IgD-negative memory B cell (primary cell): ENCODE results near the gene FAM222B. TPM values are rescaled to one million over a fixed set of nuclear protein-coding genes. Genes with fewer than 3 reads are reported as not detected.
A peak's percentile ranks its signal among the peaks of the same experiment; 100 is the strongest.

Source experiments
- H3K27ac Mint-ChIP-seq, 3 donors: one replicate each; pipeline ENCODE4 v1.8.0; 2020 to 2022; ENCODE audit warnings: mild to moderate bottlenecking in 3 of 3, mixed read lengths in 3 of 3, moderate library complexity in 1 of 3
- H3K27me3 Mint-ChIP-seq: one replicate; pipeline ENCODE4 v1.8.0; 2021; ENCODE audit warnings: mixed read lengths
- H3K36me3 Mint-ChIP-seq: one replicate; pipeline ENCODE4 v1.8.0; 2020; ENCODE audit warnings: mild to moderate bottlenecking, mixed read lengths
- H3K4me1 Mint-ChIP-seq, 3 donors: one replicate each; pipeline ENCODE4 v1.8.0; 2020 to 2022; ENCODE audit warnings: mixed read lengths in 3 of 3, mild to moderate bottlenecking in 1 of 3
- H3K4me3 Mint-ChIP-seq, 4 donors: one replicate each; pipeline ENCODE4 v1.8.0; 2020 to 2022; ENCODE audit warnings: mild to moderate bottlenecking in 4 of 4, mixed read lengths in 4 of 4, moderate library complexity in 3 of 4
- H3K9me3 Mint-ChIP-seq, 3 donors: one replicate each; pipeline ENCODE4 v1.8.0; 2020 to 2021; ENCODE audit warnings: mixed read lengths in 3 of 3, mild to moderate bottlenecking in 1 of 3
- polyA plus RNA-seq: library from polyadenylated mRNA; unstranded; fragments of 300-500 nt; fragmentation: Illumina TruSeq; gene quantifications from one replicate; pipeline ENCODE4 v1.2.3, GENCODE V29; 2021

Gene FAM222B
- polyA plus RNA-seq, 1 donor from 2014 or later, result 17.1 TPM

GRCh38 chr17:28756049-28756804 is 86.4 kb downstream of the FAM222B start:
- Mint-ChIP-seq H3K27me3 (no peaks in the 10 kb centered on the region), H3K9me3 (no peaks in the 10 kb centered on the region), H3K4me1 (peaks cover 0 to 5% (median under 1%) of the 10 kb centered on the region in 3 donors), H3K4me3 (no peak overlapping the region), H3K27ac (peak overlapping the region in 1 of 3 donors; percentile 50), H3K36me3 (no peaks in the 10 kb centered on the region)

- Mint-ChIP-seq H3K36me3 (no peaks in the 10 kb centered on the region), H3K27me3 (no peaks in the 10 kb centered on the region), H3K4me3 (no peak overlapping the region), H3K27ac (no peak overlapping the region), H3K4me1 (peaks cover 2% of the 10 kb centered on the region in 3 donors), H3K9me3 (no peaks in the 10 kb centered on the region)
These were observed 87.1 kb downstream of the FAM222B start for GRCh38 chr17:28755486-28755885.

GRCh38 chr17:28751600-28752366 is 90.8 kb downstream of the FAM222B start:
- Mint-ChIP-seq H3K36me3 (no peaks in the 10 kb centered on the region), H3K27me3 (no peaks in the 10 kb centered on the region), H3K27ac (peak overlapping the region in 2 of 3 donors; percentile 56 to 71), H3K4me1 (peaks cover 4 to 10% (median 9%) of the 10 kb centered on the region in 3 donors), H3K9me3 (no peaks in the 10 kb centered on the region), H3K4me3 (peak overlapping the region in 1 of 4 donors; percentile 25)

- H3K36me3 Mint-ChIP-seq, result no peaks in the 10 kb centered on the region
These were observed 92.2 kb downstream of the FAM222B start for GRCh38 chr17:28750178-28751047.

GRCh38 chr17:28749516-28750177 is 92.9 kb downstream of the FAM222B start:
- peak overlapping the region; percentile 73 to 96 (median 91) for H3K27ac Mint-ChIP-seq
- no peaks in the 10 kb centered on the region for H3K36me3 Mint-ChIP-seq
- H3K27me3 Mint-ChIP-seq, result no peaks in the 10 kb centered on the region
- H3K9me3 Mint-ChIP-seq, result no peaks in the 10 kb centered on the region
- H3K4me3 Mint-ChIP-seq, result peak overlapping the region in 1 of 4 donors; percentile 99
- H3K4me1 Mint-ChIP-seq, result peaks cover 6 to 16% (median 8%) of the 10 kb centered on the region in 3 donors

More at GRCh38 chr17:28750178-28751047, 92.2 kb downstream of the FAM222B start:
- Mint-ChIP-seq H3K4me3 (peak overlapping the region in 1 of 4 donors; percentile 86), H3K27me3 (no peaks in the 10 kb centered on the region), H3K9me3 (no peaks in the 10 kb centered on the region), H3K27ac (peak overlapping the region; percentile 73 to 96 (median 91)), H3K4me1 (peaks cover 6 to 14% (median 8%) of the 10 kb centered on the region in 3 donors)

GRCh38 chr17:28748852-28749515 is 93.6 kb downstream of the FAM222B start:
- Mint-ChIP-seq H3K4me3 (peak overlapping the region in 2 of 4 donors; percentile 21 to 99), H3K27me3 (no peaks in the 10 kb centered on the region), H3K27ac (peak overlapping the region; percentile 73 to 96 (median 91)), H3K4me1 (peaks cover 6 to 20% (median 8%) of the 10 kb centered on the region in 3 donors), H3K36me3 (no peaks in the 10 kb centered on the region), H3K9me3 (no peaks in the 10 kb centered on the region)

GRCh38 chr17:28747801-28748750 is 94.5 kb downstream of the FAM222B start:
- peaks cover 8 to 21% (median 9%) of the 10 kb centered on the region in 3 donors for H3K4me1 Mint-ChIP-seq
- peak overlapping the region in 2 of 4 donors; percentile 49 to 99 for H3K4me3 Mint-ChIP-seq
- no peaks in the 10 kb centered on the region for H3K36me3 Mint-ChIP-seq
- no peaks in the 10 kb centered on the region for H3K9me3 Mint-ChIP-seq
- peak overlapping the region; percentile 73 to 96 (median 94) for H3K27ac Mint-ChIP-seq
- H3K27me3 Mint-ChIP-seq, result no peaks in the 10 kb centered on the region

- H3K9me3 Mint-ChIP-seq, result no peaks in the 10 kb centered on the region
- no peaks in the 10 kb centered on the region for H3K27me3 Mint-ChIP-seq
- peak overlapping the region; percentile 16 to 99 (median 73) for H3K27ac Mint-ChIP-seq
- H3K4me3 Mint-ChIP-seq, result peak overlapping the region in 3 of 4 donors; percentile 74 to 99 (median 96)
- H3K36me3 Mint-ChIP-seq, result no peaks in the 10 kb centered on the region
- H3K4me1 Mint-ChIP-seq, result peaks cover 9 to 24% (median 11%) of the 10 kb centered on the region in 3 donors
These were observed 95.4 kb downstream of the FAM222B start for GRCh38 chr17:28747051-28747691.

GRCh38 chr17:28746611-28747050 is 96.0 kb downstream of the FAM222B start:
- no peaks in the 10 kb centered on the region for H3K36me3 Mint-ChIP-seq
- no peaks in the 10 kb centered on the region for H3K27me3 Mint-ChIP-seq
- H3K4me1 Mint-ChIP-seq, result peaks cover 14 to 27% (median 16%) of the 10 kb centered on the region in 3 donors
- H3K4me3 Mint-ChIP-seq, result peak overlapping the region; percentile 74 to 99 (median 94)
- no peaks in the 10 kb centered on the region for H3K9me3 Mint-ChIP-seq
- H3K27ac Mint-ChIP-seq, result peak overlapping the region; percentile 16 to 99 (median 59)

- H3K4me3 Mint-ChIP-seq, result peak overlapping the region; percentile 93 to 99 (median 96)
- H3K36me3 Mint-ChIP-seq, result no peaks in the 10 kb centered on the region
- peak overlapping the region; percentile 94 to 99 (median 95) for H3K27ac Mint-ChIP-seq
- peaks cover 3% of the 10 kb centered on the region for H3K27me3 Mint-ChIP-seq
- H3K4me1 Mint-ChIP-seq, result peaks cover 20 to 31% (median 23%) of the 10 kb centered on the region in 3 donors
- no peaks in the 10 kb centered on the region for H3K9me3 Mint-ChIP-seq
These were observed 96.7 kb downstream of the FAM222B start for GRCh38 chr17:28745786-28746411.

GRCh38 chr17:28744972-28745785 is 97.4 kb downstream of the FAM222B start:
- peak overlapping the region; percentile 93 to 99 (median 96) for H3K4me3 Mint-ChIP-seq
- H3K27me3 Mint-ChIP-seq, result peaks cover 3% of the 10 kb centered on the region
- H3K4me1 Mint-ChIP-seq, result peaks cover 23 to 26% (median 24%) of the 10 kb centered on the region in 3 donors
- H3K27ac Mint-ChIP-seq, result peak overlapping the region; percentile 94 to 99 (median 95)
- H3K9me3 Mint-ChIP-seq, result no peaks in the 10 kb centered on the region
- no peaks in the 10 kb centered on the region for H3K36me3 Mint-ChIP-seq
